Breast epithelium (tissue), 4 donors: ENCODE results near the gene C14orf180. TPM values are rescaled to one million over a fixed set of nuclear protein-coding genes. Genes with fewer than 3 reads are reported as not detected.
A peak's percentile ranks its signal among the peaks of the same experiment; 100 is the strongest.

Experiments
- DNase-seq, 2 donors: peaks; one replicate each; pipeline ENCODE4 v3.0.0-alpha.2; 2019; ENCODE audit warnings: low spot score in 2 of 2
- H3K27ac ChIP-seq, 2 donors: fragments of 200-600 bp; sonication (generic) in 1 of 2; one replicate each; pipeline ENCODE4 v1.5.1; 2016 to 2019; ENCODE audit warnings: mild to moderate bottlenecking in 1 of 2
- H3K27me3 ChIP-seq, 2 donors: fragments of 200-600 bp; sonication (generic) in 1 of 2; one replicate each; pipeline versions ENCODE4 v1.5.1 to v1.6.0; 2017 to 2019; ENCODE audit warnings: control low read depth in 1 of 2, mild to moderate bottlenecking in 1 of 2
- H3K36me3 ChIP-seq: fragments of 200-600 bp; one replicate; pipeline ENCODE4 v1.5.1; 2019
- H3K4me1 ChIP-seq, 2 donors: fragments of 200-600 bp; sonication (generic); one replicate each; pipeline ENCODE4 v1.5.1; 2016 to 2019; ENCODE audit warnings: control low read depth in 1 of 2
- H3K4me3 ChIP-seq, 3 donors: fragments of 200-600 bp; sonication (generic); 1 replicate in 2 of 3; 2 replicates in 1 of 3; pipeline ENCODE4 v1.5.1; 2016 to 2019; ENCODE audit warnings: mild to moderate bottlenecking in 3 of 3, moderate library complexity in 2 of 3
- H3K9me3 ChIP-seq, 2 donors: fragments of 200-600 bp; sonication (generic) in 1 of 2; one replicate each; pipeline ENCODE4 v1.5.1; 2016 to 2019; ENCODE audit warnings: control low read depth in 1 of 2
- POLR2A ChIP-seq: fragments of 450-650 bp; IDR thresholded peaks from one replicate; pipeline ENCODE4 v1.6.1; 2016; ENCODE audit warnings: antibody characterized with exemption, mild to moderate bottlenecking, moderate library complexity
- POLR2AphosphoS5 ChIP-seq, 3 donors: sonication (generic); formaldehyde crosslinking; IDR thresholded peaks; one replicate each; pipeline ENCODE4 v1.6.1; 2017; ENCODE audit warnings: antibody characterized with exemption in 3 of 3
- intact Hi-C: fragments of 100-400 bp; cut with DNase I; formaldehyde crosslinking; loops from one replicate; pipeline ENCODE4 v1.15.1; 2023; ENCODE audit warnings: low total_unique reads
- total RNA-seq, 3 donors: library from RNA; depleted of rRNA; stranded (reverse); fragments of >200 nt; gene quantifications; one replicate each; pipeline ENCODE4 v1.1.0, GENCODE V29; 2016
- TF ChIP-seq, protein P1 (sequence below), 3 donors: fragments of 450-650 bp; IDR thresholded peaks; one replicate each; pipeline ENCODE4 v1.5.1; 2016 to 2017; ENCODE audit warnings: antibody characterized with exemption in 3 of 3, mild to moderate bottlenecking in 3 of 3, moderate library complexity in 3 of 3

C14orf180 gene
- total RNA-seq, 3 donors from 2014 or later: 1.3 to 32.3 (median 4.2) TPM

DNA sequence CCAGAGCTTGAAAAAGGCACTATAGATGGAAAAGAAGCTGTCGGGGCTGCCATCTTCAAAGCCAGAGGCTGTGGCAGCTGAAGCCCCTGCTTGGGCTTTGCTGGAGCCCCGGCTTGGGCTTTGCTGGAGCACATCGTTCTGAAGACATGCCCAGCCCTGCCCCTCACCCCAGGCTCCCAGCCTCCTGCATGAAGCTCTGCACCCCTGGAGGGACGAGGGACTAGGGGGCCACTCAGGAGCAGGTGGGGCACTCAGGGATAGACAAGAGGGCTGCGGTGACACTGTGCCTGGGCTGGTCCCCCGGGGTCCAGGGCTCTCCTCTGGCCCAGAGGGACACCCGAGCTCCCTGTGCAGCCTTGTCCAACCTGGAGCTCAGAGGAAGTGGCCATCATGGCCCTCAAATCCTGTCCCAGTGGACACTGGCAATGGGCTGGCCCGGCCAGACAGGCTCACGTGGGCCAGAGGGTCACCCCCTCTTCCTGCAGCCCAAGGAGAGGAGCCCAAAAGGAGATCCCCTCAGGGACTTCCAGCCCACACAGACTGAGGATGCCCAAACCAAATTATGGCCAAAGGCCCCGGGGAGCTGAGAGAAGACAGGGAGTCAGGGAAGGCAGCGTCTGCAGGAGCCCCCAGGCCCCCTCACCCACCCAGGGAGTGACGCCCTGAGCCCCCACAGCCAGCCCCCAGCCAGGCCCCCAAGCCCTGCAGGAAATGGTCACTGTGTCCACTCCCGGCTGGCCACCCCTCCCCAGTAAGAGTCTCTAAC, 23.1 kb upstream of the C14orf180 start:
- Histone ChIP-seq H3K4me3 (no peak overlapping the region), H3K36me3 (no peaks in the 10 kb centered on the region), H3K27ac (no peak overlapping the region), H3K27me3 (peaks cover 0 to 77% of the 10 kb centered on the region in 2 donors), H3K4me1 (no peaks in the 10 kb centered on the region), H3K9me3 (no peaks in the 10 kb centered on the region)
- peak in 1 of 2 donors; percentile 38 for DNase-seq
- intact Hi-C loops: no loop called here
- TF ChIP-seq POLR2A: no peak
- TF ChIP-seq POLR2AphosphoS5 (IDR thresholded peaks at IDR 0.05): no peak
- TF ChIP-seq, protein P1, sequence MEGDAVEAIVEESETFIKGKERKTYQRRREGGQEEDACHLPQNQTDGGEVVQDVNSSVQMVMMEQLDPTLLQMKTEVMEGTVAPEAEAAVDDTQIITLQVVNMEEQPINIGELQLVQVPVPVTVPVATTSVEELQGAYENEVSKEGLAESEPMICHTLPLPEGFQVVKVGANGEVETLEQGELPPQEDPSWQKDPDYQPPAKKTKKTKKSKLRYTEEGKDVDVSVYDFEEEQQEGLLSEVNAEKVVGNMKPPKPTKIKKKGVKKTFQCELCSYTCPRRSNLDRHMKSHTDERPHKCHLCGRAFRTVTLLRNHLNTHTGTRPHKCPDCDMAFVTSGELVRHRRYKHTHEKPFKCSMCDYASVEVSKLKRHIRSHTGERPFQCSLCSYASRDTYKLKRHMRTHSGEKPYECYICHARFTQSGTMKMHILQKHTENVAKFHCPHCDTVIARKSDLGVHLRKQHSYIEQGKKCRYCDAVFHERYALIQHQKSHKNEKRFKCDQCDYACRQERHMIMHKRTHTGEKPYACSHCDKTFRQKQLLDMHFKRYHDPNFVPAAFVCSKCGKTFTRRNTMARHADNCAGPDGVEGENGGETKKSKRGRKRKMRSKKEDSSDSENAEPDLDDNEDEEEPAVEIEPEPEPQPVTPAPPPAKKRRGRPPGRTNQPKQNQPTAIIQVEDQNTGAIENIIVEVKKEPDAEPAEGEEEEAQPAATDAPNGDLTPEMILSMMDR (IDR thresholded peaks at IDR 0.05): no peak

DNA sequence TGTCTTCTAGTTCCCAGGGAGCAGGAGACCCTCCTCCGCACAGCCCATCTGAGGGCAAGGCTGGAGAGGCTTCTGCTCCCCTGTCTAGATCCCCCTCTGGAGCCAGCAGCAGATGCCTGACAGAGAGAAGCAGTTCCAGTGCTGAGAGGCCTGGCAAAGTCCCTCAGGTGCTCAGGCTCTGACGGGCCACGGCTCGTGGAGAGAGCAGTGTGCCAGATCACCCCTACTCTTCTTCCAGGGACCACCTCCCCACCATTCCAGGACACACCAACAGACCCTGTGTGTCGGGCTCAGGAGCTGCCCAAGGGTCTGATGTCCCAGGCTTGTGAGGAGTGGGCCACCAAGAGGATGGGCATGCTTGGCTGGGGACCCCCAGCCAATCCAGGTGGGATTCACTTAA, 22.5 kb upstream of the C14orf180 start:
- Histone ChIP-seq H3K9me3 (no peaks in the 10 kb centered on the region), H3K27ac (no peak overlapping the region), H3K4me3 (no peak overlapping the region), H3K36me3 (no peaks in the 10 kb centered on the region), H3K4me1 (no peaks in the 10 kb centered on the region), H3K27me3 (peaks cover 0 to 78% of the 10 kb centered on the region in 2 donors)
- TF ChIP-seq POLR2A (no peak), POLR2AphosphoS5 (IDR thresholded peaks at IDR 0.05) (no peak)
- TF ChIP-seq, protein P1 (IDR thresholded peaks at IDR 0.05): no peak
- DNase-seq: no peak
- intact Hi-C loops: no loop called here

DNA sequence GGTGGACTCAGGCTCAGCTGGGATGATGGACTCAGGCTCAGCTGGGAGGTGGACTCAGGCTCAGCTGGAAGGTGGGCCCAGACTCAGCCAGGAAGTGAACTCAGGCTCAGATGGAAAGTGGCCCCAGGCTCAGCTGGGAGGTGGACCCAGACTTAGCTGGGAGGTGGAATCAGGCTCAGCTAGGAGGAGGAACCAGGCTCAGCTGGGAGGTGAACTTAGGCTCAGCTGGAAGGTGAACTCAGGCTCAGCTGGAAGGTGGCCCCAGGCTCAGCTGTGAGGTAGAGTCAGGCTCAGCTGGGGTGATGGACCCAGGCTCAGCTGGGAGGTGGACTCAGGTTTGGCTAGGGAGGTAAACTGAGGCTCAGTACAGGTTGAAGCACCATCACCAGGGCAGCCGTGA, 21.8 kb upstream of the C14orf180 start:
- no peaks in the 10 kb centered on the region for H3K4me1 ChIP-seq
- no peaks in the 10 kb centered on the region for H3K9me3 ChIP-seq
- H3K36me3 ChIP-seq: no peaks in the 10 kb centered on the region
- no peak overlapping the region for H3K4me3 ChIP-seq
- TF ChIP-seq POLR2AphosphoS5 (IDR thresholded peaks at IDR 0.05) (no peak), POLR2A (no peak)
- TF ChIP-seq, protein P1 (IDR thresholded peaks at IDR 0.05): no peak
- H3K27ac ChIP-seq: no peak overlapping the region
- intact Hi-C loops: no loop called here
- peaks cover 0 to 74% of the 10 kb centered on the region in 2 donors for H3K27me3 ChIP-seq
- peak in 1 of 2 donors; percentile 43 for DNase-seq

DNA sequence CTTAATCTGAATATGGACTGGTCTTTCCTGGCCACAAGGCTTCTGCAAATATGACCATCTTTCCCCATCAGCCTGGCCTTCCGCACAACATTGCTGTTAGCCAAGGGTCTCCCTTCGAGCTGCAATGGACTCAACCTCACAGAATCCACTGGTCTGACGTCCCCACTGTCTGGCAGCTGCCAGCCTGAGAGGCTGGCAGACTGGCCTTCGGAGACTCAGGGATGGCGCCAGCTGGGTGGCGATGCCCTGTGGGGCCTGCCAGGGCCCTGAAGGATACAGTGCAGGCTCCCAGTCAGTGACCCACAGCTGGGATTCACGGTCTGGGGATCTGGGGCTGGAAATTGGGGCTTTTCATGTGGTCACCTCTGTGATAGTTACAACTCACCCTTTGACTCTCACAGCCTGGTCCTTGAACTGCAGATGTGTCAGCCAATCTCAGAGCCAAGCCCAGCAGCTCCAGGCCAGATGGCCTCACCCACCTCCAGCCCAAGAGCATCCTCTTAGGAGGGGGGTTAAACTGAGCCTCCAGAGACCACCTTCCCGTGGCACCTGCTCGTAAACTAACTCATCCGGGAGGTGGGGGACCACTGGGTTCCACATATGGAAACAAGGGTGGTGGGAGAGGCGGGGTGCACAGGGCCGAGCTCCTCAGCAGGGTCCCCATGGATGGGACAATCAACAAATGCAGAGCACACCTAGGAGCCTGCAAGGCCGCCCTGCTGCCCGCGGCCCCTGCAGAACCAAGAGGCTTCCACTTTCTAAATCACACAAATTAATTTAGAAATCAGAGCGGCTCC, 21.1 kb upstream of the C14orf180 start:
- H3K9me3 ChIP-seq: no peaks in the 10 kb centered on the region
- no peaks in the 10 kb centered on the region for H3K4me1 ChIP-seq
- H3K27me3 ChIP-seq: peaks cover 0 to 71% of the 10 kb centered on the region in 2 donors
- no peak overlapping the region for H3K27ac ChIP-seq
- intact Hi-C loops: no loop called here
- DNase-seq: peak in 1 of 2 donors; percentile 33
- H3K4me3 ChIP-seq: no peak overlapping the region
- no peaks in the 10 kb centered on the region for H3K36me3 ChIP-seq
- TF ChIP-seq, protein P1 (IDR thresholded peaks at IDR 0.05): no peak
- TF ChIP-seq POLR2AphosphoS5 (IDR thresholded peaks at IDR 0.05): no peak
- no peak for TF ChIP-seq POLR2A
